Stimulated activated CD8-positive, alpha-beta memory T cell treated with anti-CD3 and anti-CD28 coated beads, Interleukin-15, amount 100 ng/mL, for 24 hours (primary cell): ENCODE data around the gene CASTOR1.
"Not testable (repeated sequence)": the region's sequence is repeated elsewhere in the genome, so short reads cannot be mapped to it uniquely, and the experiment has no call there.

Experiments used
- DNase-seq: peaks from one replicate; pipeline ENCODE4 v3.0.0-alpha.2; 2020; ENCODE audit warnings: low read depth

Gene CASTOR1

DNA sequence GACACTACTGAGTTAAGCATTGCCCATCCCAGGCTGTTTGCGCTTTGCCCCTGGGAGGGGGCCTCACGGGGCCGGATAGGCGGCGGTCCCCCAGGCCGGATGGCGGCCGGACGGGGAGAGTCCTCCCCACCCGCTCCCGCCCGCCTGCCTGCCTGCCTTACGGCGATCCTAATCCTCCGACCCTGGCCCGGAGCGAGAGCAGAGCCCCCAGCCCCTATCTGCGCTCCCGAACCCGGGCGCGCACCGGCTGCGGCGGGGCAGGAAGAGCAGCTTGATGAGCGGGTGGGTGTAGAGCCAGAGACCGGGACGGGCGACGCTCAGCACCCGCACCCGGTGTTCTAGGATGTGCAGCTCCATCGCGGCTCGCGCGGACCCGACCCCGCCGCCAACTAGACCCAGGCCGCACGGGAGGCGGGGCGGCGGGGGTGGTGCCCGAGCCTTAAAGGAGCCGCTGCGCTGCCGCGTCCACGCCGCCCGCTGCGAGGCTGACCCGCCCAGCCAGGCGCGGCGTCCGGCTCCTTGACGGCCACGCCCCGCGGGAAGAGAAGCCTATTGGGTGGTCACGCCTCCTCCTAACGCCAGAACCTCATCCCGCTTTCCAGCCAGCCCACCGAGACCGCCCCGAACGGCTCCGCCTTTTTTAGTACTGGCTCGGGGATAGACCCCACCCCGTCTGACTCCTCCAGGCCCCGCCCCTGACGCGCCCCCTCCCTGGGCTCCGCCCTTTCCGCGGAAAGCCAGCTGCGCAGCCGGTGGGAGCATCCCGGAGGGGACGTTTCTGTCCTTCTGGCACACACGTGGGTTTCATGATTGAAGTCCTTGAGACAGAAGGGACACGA lies at the start of gene CASTOR1:
CASTOR1 (minus strand) TSS at position 365 of the 839 bp plus-strand sequence; CDS start at position 357, 8 bp downstream.
- DNase-seq = peak; percentile 69

- DNase-seq = no peak
These were observed 49.5 kb upstream of the CASTOR1 start for GRCh38 chr22:30338802-30339201.

- not testable (repeated sequence) for DNase-seq
These were observed 49.0 kb upstream of the CASTOR1 start for GRCh38 chr22:30338341-30338740.

- DNase-seq = no peak
These were observed 48.1 kb upstream of the CASTOR1 start for GRCh38 chr22:30337461-30337778.

GRCh38 chr22:30336752-30337460 lies 47.6 kb upstream of the CASTOR1 start:
- no peak for DNase-seq

DNA sequence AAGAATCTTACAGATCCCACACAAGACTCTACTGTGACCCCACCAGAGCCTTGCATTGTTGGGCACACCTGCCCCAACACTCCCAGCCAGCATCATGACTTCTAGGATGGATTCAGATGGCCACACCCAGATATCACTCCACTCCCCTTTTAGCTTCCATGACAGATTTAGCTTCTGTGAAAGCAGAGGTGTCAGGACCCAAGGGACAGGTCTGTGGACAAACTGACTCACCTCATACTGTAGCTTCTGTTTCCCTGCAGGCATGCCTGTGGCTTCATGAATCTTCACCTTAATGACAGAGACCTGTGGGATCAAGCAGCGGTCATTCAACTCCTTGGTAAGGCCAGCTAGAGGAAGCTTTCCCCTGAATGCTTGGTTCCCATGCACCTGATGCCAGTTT lies 45.9 kb upstream of the CASTOR1 start:
- no peak for DNase-seq

DNA sequence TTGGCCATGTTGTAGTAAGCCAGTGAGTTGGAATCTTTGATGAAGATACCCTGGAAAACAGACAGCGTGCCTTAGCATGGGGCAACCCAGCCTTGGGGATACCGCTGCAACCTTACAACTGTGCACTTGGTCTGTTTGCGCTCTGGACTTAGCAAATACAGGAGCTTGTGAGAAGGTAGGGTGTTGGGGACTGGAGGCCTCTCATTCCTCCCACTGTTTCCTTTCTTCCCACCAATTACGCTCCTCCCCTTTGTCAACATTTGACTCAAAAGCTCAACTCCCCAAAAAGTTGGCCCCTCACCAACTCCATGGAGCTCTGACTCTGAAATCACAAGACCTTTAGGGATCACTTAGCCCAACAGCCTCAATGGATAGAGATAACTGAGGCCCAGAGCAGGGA lies 45.3 kb upstream of the CASTOR1 start:
- no peak for DNase-seq

GRCh38 chr22:30333707-30334087 lies 44.4 kb upstream of the CASTOR1 start:
- DNase-seq = no peak

DNA sequence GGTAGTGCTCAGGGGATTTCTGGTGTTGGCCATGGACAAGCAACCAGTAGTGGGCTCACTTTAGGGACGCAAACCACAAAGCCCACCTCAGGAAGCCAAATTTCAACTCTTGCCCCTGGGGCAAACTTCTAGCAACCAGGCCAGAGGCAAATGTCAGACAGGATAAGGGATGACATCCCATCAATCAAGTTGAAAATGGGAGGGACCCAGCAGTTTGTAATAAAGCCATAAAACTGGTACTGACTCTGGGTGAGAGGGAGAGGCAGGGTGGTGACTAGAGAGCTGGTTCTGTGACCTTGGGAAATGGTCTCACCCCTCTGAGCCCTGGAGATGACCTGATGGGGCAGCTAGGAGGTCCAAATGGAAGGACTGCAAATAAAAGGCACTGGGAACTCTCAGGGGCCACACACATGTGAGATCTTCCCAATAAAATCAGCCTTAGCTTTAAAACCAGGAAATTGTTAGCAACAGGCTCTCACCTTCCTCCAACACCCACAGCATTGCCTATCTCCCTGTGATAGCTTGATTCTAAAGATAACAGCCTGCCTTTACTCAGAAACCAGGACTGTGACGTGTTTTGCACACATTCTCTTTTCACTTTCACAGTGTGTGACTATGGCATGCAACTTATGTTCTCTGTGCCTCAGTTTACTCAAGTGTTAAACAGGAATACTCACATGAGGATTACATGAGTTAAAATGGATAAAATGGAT lies 43.8 kb upstream of the CASTOR1 start:
- no peak for DNase-seq

- no peak for DNase-seq
These were observed 43.2 kb upstream of the CASTOR1 start for GRCh38 chr22:30332551-30332950.

DNA sequence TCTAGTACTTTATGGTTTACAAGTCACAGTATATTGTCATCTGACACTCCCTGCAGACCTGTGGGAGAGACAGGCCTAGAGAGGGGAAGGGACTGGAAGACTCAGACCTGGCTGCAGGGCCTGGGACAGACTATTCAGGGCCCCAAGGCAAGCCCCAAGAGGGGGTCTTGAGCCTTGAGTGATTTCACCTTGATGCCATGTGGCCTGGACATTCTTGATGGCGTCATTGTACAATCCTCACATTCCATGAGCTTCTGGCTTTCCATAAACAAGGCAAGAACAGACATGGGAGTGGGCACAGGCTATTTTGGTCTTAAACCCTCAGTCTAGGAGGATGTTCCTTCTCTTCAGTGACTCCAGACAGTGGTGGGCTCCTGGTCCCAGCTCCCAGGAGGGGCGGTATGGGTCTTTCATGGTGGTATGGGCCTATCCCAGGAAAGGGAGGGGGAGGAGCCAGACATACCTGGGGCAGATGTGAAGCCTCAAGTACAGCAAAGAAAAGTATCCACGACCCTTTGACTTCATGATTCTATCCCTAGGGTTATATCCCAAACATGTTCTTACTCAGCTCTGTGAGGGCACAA lies 39.3 kb upstream of the CASTOR1 start:
- no peak for DNase-seq

DNA sequence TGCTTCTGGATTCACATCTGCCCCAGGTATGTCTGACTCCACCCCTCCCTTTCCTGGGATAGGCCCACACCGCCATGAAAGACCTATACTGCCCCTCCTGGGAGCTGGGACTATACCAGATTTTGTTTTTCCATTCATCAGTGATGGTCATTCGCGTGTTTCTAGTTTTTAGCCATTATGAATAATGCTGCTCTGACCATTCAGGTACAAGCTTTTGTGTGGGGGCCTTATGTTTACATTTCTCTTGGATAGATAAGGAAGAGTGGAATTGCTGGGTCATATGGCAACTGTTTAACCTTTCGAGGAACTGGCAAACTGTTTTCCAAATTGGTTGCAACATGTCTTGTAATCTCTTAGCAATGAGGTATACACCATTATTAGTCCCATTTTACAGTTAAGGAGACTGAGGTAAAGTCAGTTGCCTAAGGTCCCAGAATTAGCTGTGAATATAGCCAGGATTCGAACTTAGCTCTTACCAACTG lies 38.6 kb upstream of the CASTOR1 start:
- no peak for DNase-seq

DNA sequence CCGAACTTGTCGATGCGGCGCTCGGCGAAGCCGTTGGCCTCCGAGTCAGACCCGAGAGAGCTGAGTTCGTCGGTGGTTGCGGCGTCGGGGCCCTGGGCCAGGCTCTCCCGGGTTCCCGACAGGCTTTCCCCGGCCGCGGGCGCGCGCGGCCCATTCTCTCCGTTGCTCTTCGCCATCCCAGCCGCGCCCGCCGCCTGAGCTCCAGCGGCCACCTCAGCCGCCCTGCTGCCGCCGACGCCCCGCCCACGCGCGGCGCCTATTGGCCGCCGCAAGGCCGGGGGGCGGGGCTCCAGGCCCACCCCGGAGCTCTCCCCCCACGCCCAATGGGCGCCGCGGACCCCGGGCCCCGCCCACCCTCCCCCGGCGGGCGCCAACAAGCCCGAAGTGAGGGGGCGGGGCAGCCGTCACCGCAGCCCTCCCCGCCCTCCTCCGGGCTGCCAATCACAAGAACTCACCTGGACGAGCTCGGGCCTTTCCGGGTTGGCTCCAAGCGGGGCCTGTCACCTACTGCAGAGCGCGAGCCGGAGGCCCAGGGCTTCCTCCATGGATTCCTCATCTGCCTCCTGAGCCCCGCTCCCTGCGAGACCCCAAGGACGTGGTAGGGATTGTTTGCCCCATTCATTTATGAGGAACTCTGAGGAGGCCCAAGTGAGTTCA lies 37.5 kb upstream of the CASTOR1 start, which contains the start of gene TBC1D10A:
TBC1D10A (minus strand) TSS at position 236 of the 657 bp plus-strand sequence; CDS start at position 176, 60 bp downstream.
- peak; percentile 80 for DNase-seq

DNA sequence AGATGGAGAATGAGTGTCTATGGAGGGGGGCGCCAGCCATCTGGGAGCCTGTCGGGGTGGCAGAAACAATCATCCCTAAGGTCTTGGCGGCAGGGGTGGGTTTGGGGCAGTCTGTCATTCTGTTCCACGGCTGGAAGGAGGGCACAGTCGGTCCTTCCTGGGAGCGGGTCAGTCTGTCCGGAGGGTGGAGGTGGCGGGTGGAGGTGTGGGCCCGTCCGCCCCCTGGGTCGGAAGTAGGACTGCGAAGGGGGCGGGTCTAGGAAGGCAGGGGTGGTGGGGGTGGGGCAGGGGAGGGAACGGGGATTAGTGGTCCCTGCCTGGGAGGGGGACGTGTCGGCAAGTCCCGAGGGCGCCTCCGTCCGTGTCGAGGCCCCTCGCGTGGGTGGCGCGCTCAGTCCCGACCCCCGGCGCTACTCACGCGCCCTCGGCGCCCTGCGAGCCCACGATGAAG lies 37.0 kb upstream of the CASTOR1 start:
- DNase-seq = no peak

- DNase-seq = no peak
These were observed 36.5 kb upstream of the CASTOR1 start for GRCh38 chr22:30325724-30326254.

DNA sequence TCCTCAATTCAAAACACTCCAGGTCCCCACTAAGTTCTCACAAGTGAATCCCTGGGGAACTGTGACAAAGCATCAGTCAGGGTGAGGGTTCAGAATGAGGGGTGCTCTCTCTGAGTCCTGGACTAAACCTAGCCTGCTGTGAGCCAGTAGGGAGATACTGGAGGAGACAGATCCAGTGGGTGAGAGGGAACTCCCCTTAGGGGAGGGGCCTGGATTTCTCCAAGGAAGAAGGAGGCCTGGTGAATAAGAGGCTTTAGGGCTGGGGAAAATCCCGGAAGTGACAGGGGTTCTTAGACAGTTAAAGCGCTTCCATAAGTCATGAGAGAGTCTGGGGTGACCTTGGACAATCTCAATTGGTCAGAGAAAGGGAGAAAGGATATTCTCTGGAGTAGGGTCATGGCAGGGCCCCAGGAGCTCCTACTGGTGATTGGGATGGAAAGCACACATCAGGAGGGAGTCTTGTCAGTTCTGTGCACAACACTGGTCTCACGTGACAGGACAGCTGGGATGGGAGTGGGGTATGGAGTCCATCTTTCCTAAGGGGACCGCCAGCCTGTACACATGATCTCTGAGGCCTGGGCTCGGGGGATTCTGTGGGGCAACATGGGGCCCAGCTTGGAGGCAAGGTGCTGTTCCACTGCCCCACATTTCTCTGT lies 35.9 kb upstream of the CASTOR1 start:
- no peak for DNase-seq

DNA sequence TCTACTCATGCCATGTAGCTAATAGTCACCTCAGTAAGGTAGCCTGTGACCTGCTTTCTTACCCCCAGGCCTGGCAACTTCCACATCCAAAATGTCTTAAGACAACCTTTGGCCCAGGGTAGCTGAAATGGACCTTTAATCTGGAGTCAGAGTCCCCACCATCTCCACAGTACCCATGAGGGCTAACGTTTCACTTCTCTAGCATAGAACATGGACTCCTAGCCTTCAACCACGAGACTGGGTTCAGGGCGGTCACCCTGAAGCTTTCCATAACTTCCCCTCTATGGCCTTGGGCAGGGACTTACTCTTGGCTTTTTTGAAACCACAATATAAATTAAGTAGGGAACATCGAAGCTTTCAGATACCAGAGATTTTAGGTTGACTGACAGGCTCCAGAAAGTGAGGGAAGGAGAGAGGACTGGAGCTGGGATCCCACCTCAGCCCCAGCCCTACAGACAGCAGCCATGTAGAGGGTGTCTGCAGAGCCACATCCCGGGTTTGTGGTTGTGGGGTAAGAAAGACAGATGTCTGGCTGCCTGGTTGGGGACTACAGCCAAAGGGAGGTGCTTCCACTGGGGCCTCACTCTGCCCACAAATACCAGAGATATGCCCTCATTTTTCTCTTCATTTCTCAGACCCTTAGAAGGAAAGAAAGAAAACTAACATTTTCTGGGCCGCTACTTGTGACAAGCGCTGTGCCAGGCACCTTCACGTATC lies 34.9 kb upstream of the CASTOR1 start:
- no peak for DNase-seq

DNA sequence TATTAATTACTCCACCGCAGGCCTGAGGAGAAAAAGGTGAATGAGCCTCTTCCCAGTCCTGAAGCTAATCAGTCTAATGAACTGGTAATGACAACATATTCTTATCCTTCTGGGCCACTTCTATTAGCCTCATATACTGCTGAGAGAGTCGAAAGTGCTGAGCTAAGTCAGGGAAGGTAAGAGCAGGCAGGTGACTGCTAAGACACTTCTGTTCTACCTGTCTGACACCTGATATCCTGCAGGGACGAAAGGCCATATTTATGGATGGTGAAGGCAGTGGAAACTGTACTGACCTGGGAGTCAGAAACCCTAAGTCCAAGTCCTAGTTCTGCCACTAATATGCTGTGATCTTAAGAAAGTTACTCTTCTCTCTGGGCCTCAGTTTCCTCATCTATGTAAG lies 33.9 kb upstream of the CASTOR1 start:
- no peak for DNase-seq

DNA sequence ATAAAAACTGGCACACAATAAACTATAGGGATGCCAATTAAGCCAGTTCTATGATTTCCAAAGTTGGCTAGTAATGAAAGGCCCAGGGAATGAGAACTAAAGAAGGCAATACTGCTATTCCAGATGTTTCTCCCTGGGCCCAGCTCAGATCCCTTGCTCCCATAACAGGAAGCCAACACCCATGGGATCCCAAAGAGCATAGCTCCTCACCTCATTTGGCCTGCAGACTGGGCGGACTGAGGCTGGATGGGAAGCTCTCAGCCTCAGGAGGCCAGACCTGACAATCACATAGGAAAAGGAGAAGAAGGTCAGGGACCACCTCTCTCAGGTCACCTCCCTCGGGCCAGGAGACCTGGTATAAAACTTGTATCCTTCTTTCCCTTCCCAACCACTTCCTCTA lies 32.2 kb upstream of the CASTOR1 start:
- no peak for DNase-seq

DNA sequence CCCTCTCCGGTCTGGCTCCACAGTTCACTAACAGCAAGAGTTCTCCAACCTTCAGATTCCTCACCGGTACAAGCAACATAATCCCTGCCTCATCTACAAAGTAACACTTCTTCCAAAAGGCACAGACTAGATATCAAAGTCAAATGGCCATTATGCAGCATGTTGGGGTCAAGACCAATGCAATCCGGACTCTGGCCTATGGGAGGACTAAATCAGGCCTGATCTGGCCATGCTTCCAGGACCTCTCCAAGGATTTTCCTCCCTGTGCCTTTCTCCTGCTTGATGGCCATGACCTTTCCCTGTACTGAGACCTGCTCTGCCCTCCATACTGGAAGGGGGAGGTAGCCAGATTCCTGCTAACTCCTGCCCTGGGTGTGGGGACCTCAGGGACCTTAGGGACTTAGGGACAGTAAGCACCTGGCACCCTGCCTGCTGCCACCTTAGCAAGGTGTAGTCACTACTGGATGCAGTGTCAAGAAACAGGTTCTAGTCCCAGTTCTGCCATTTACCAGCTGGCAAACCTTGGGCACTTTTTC lies 30.8 kb upstream of the CASTOR1 start:
- DNase-seq = no peak
